ENCODE data around the gene COMMD7.

COMMD7 gene

DNA sequence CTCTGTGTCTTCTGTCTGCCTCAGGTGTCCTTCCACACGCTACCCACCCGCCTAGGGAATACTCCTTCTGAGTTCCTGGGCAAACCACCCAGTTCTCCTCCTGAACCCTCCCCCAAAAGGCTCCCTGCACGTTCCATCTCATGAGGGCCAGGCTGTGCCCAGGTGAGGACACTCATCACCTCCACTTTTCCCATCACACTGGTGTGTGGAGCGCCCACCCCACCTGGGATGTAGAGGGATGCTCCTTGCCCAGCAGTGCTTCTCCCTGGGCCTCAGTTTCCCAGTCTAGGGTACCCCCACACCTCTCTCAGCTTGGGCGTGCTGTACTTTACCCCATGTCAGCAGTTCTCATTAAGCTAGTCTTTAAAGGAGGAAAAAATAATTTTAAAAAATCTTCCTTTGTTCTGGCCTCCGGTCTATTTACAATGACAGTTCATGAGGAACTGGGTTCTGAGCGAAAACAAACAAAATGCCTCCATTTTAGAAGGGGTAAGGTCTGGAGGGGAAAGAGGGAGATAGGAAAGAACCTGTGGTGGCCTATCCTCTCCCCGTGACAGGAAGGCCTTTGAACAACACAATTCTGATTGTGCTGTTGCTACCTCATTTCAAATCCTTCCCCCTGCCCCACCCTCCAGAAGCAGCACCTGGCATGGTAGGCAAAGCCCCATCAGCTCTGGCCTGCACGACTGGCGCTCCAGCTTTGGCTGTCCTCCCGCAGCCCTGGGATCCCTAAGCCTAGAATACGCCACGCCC is 67.9 kb downstream of the COMMD7 start:
- no peak for DNase-seq (ENCODE audit: low read depth)

DNA sequence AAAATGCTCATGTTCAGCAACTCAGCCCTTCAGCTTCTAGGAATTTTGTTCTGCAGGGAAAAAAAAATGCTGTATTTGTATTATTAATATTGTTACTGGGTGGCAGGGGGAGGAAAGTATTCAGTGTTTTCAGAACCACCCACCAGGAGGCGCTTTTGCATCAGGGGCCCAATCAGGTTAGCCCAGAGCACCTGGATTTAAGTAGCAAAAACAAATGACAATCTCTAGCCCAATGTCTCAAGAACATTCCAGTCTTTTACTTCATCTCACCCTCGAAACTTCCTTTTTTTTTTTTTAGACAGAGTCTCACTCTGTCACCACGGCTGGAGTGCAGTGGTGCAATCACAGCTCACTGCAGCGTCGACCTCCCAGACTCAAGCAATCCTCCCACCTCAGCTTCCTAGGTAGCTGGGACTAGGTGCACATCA is 68.9 kb downstream of the COMMD7 start:
- DNase-seq (ENCODE audit: low read depth): peak; percentile 43

DNA sequence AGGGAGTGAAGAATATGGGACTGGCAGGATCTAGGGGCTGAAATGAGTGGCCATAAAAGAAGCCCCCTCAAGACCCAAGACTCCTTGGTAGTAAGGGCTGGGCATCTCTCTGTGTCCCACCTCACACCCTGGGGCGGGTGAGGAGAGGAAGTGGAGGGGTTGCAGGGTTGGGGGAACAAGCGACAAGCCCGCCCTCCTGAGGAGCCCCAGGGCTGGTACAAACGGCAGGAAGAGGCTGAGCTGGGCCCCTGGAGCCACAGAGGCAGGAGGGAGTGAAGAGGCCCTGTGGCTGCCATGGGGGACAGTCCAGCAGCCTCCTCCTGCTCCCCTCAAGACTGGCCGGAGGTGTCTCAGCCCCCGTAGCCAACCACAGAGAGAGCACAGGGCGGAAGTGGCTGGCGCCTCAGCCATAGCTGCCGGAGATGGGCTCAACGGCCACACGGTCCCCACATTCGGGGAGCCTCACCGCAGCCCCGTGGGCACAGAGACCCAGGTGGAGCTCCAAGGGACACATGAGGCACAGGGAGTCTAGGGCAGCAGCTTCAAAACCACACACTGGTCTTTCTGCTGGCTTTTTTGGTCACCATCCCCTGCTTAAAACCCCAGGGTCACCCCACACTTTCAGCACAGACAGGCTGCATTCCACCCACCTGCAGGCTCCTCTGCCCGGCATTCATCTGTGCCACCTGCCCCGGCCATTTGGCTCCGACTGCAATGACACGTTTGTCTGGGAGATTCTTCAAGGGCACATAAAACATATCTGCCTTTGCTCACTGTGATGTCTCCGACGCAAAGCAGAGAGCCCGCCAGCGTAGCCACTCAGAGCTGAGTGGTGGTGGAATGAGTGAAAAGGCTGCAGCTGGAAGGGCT is 70.0 kb downstream of the COMMD7 start:
- no peak for DNase-seq (ENCODE audit: low read depth)

DNA sequence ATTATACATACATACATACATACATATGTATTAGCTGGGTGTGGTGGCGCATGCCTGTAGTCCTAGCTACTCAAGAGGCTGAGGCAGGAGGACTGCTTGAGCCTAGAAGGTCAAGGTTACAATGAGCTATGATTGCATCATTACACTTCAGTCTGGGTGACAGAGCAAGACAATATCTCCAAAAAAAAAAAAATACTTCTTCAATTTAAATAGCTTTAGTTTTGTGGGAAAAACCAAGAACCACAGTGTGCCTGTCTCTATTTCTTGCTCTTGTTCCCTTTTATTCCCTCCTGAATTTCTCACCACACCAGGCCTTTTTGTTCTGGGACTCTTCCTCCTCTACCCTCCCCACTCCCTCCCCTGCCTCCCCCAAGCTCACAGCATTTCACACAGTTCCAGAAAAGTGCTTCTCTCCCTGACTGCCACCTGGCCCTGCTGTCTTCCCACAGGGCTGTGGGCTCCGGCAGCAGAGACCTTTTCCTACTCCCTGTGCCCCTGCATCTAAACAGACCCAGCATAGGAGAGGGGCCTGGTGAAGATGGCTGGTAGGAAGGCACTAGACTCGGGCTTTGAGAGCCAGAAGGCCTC is 70.8 kb downstream of the COMMD7 start:
- no peak for DNase-seq (ENCODE audit: low read depth)

DNA sequence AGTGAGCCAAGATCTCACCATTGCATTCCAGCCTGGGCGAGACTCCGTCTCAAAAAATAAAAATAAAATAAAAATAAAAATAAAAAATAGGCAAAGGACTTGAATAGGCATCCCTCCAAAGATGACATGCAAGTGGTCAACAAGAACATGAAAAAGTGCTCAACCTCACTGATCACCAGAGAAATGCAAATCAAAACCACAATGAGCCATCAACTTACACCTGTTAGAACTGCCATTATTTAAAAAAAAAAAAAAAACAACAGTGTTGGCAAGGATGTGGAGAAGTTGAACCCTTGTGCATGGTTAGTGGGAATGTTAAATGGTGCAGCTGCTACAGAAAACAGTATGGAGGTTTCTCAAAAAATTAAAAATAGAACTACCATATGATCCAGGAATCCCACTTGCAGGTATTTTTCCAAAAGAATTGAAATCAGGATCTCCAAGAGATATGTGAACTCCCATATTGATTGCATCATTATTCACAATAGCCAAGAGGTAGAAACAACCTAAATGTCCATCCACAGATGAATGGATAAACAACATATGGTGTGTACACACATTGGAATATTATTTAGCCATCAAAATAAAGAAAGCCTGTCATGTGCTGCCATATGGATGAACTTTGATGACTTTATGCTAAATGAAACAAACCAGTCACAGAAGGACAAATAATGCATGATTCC is 72.4 kb downstream of the COMMD7 start:
- DNase-seq (ENCODE audit: low read depth): no peak

DNA sequence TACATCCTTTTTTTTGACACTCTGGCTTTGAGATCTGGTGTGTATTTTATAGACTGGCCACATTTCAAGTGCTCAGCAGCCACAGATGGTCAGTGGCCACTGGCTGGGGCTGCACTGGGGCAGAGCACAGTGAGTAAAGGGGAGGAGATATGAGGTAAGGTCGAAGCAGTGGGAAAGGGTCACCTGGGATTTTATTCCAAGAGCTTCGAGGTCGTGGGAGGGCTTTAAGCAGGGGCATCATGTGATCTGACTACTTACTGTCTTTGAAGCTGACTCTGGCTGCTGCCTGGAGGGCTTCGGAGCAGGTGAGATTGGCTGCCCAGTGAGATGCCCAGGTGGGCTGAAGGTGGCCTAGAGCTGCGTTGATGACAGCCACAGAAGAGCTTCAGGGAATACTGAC is 76.2 kb downstream of the COMMD7 start:
- DNase-seq (ENCODE audit: low read depth): no peak

DNA sequence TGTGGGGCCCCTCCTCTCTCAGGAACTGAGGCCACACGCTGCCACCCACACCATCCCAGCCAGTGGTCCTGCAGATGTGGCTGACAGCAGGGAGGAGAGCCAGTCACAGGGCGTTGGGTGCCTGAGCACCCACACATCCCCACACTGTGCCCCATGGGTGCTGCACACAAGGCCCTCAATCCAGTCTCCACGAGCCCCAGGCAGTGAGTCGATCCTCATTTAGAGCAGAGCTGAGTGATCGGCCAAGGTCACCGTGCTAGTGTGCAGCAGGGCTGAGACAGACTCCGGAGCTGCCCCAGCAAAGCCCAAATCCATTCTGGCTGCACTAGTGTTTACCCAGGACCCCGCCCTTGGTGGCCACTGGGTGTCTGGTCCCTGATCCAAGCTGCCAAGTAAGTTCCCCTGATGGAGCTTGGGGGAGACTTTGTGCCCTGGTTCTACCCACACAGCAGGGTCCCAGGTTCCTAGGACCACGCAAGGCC is 78.5 kb downstream of the COMMD7 start:
- peak; percentile 11 for DNase-seq (ENCODE audit: low read depth)

DNA sequence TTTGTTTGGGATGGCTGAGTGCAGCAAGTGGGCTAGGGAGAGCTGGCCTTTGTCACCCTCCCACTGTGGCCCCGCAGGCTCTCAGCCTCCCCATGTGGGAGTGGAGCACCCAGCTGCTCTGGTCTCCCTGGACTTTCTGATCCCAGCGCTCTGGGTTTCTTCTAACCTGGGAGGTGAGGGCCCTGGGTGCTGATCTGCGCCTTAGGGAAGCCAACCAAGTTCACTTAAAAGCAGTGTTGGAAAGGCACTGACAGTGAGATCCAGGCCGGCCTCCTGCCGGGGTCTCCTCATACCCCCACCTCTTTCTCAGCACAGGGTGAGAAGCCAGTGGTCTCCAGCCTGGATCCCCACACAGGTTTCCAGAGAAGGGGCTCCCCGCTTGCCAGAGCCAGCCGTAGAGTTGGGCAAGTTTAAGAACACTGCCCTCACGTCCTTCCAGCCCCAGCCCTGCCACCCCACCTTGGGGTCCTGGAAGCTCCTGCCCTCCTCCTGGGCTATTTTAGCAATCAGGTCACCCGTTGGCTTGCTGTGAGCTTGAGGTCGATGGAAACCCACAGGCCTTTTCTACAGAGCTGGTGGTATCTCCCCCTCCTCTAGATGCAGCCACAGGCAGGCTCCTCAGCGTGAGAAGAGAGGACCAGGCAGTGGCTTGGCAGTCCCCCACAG is 79.1 kb downstream of the COMMD7 start:
- DNase-seq (ENCODE audit: low read depth): no peak

DNA sequence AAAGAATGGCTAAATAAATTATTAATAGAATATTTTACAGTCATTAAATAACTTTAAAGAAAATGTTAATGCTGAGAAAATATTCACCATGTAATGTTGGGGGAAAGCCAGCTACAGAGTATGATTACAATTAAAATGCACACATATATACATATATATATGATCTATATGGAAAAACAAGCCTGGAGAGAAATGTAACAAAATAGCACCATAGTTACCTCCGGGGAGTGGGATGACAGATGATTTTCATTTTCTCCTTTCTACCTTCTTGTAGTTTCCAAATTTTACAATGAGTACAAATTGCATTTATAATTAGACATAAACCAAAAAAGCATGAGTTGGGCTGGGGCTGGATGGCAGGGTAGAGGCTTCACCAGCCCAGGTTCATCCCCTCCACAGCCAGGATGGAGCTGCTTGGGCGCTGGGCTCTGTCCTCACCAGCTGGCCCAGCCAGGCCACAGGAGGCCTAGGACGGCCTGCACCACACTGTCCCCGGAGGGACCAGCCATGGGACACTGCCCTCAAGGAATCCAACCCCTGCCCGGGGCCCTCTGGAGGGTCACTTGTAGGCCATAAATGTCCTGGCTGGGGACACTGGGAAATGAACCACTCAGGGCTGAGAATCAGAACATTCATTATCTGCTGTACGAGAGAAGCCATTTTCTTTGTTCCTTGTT is 79.8 kb downstream of the COMMD7 start:
- no peak for DNase-seq (ENCODE audit: low read depth)

DNA sequence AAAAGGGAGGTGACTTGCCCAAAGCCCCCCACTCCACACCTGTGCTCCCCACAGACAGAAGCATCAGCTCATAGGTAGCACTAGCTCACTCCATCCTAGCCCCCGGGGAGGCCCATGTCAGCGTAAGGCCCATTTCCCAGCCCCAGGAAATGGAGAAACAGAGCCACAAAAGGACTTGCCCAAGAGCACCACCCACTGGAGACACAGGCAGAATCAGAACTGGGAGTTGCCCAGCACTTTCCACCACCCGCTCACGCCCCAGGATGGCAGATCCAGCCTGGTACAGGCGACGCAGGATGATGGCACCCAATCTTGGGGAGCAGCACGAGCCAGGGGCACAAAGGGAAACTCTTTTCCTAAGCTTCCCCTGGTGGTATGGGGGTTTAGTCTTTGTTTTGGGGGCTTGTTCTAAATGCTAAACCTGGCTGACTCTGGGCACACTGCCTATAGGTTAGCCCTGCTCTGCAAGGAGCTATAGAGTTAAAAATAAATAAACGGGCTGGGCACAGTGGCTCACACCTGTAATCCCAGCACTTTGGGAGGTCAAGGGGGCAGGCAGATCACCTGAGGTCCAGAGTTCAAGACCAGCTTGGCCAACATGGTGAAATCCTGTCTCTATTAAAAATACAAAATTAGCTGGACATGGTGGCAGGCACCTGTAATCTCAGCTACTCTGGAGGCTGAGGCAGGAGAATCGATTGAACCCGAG is 81.3 kb downstream of the COMMD7 start:
- DNase-seq (ENCODE audit: low read depth): no peak

DNA sequence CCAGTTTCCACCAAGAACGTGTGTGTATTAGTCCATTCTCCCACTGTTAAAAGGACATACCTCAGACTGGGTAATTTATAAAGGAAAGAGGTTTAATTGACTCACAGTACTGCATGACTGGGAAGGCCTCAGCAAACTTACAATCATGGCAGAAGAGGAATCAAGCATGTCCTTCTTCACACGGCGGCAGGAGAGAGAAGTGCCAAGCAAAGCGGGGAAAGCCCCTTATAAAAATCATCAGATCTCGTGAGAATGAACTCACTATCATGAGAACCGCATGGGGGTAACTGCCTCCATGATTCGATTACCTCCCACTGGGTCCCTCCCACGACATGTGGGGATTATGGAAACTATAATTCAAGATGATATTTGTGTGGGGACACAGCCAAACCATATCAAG is 82.6 kb downstream of the COMMD7 start:
- DNase-seq (ENCODE audit: low read depth): no peak

DNA sequence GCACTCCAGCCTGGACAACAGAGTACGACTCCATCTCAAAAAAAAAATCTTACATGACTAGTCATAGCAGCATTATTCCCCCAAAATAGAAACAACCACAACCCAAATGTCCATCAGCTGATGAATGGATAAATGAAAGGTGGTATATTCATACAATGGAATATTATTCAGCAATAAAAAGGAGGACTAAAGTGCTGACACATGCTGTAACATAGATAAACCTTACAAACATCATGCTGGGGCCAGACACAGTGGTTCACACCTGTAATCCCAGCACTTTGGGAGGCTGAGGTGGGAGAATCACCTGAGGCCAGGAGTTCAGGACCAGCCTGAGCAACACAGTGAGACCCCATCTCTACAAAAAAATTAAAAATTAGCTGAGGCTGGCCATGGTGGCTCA is 86.4 kb downstream of the COMMD7 start:
- DNase-seq (ENCODE audit: low read depth): no peak

DNA sequence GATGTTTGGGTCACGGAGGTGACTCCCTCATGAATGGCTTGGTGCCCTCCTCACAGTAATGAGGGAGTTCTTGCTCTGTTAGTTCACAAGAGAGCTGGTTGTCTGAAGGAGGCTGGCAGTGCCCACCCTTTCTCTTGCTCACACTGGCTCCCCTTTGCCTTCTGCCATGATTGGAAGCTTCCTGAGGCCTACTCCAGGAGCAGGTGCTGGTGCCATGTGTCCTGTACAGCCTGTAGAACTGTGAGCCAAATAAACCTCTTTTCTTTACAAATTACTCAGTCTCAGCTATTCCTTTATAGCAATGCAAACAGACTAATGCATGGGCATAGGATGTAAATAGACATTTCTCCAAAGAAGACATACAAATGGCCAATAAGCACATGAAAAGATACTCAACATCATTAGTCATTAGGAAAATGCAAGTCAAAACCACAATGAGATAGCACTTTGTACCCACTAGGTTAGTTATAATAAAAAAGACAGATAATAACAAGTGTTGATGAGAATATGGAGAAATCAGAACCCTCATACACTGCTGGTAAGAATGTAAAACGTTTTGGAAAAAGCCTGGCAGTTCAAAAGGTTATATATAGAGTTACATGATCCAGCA is 87.3 kb downstream of the COMMD7 start:
- DNase-seq (ENCODE audit: low read depth): no peak

DNA sequence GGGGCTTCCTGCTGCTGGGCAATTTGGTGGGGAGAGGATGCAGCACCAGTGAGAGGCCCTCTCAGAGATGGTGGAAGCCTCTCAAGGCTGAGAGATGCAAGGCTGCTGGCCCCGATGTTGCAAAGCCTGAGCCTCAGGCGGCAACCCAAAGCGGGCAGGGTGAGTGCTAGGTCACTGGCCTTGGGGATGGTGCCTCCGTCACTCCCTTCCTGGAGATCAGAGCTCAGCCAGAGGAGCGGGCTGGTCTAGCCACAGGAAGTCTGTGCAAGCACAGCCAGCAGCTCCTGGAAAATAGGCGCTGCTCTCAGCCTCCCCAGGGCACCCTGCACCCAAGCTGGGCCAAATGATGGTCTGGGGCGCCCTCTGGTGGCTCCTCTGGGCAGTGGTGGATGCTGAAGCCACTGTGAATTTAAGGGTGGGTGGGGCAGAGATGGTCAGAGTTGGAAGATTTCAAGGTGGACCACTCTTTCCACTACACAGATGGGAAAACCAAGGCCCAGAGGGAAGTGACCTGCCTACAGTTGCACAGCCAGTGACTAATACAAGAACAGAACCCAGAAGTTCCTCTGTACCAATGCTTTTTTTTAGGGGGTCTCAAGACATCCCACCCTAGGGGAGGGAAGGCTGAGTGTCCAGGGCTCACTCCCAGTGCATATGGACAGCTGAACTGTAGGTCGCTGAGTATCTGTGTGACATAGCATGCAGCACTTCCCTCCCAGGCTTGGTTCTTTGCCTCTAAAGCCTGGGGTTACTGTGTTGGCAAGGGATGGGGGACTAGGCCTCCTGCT is 90.3 kb downstream of the COMMD7 start:
- peak; percentile 72 for DNase-seq (ENCODE audit: low read depth)
